GM23248 (cell line): ENCODE results near the gene MYOM1. TPM values are rescaled to one million over a fixed set of nuclear protein-coding genes. Genes with fewer than 3 reads are reported as not detected.

Source experiments
- DNase-seq: peaks from one replicate; pipeline ENCODE4 v3.0.0-alpha.2; 2015
- H2AFZ ChIP-seq: fragments of 200-600 bp; sonication (generic); 2 replicates; pipeline ENCODE4 v1.6.1; 2016; ENCODE audit warnings: antibody characterized with exemption
- H3F3A ChIP-seq: fragments of 200-600 bp; sonication (generic); 2 replicates; pipeline ENCODE4 v1.6.1; 2016; ENCODE audit warnings: mild to moderate bottlenecking, antibody characterized with exemption, mixed run types; ENCODE audit not compliant: insufficient read depth
- H3K27ac ChIP-seq: fragments of 200-600 bp; sonication (generic); 2 replicates; pipeline ENCODE4 v1.5.1; 2016; ENCODE audit warnings: mild to moderate bottlenecking
- H3K27me3 ChIP-seq: fragments of 200-600 bp; sonication (generic); replicated peaks from 2 replicates; pipeline ENCODE4 v1.6.1; 2016; ENCODE audit warnings: mild to moderate bottlenecking; ENCODE audit not compliant: insufficient read depth
- H3K36me3 ChIP-seq: fragments of 200-600 bp; sonication (generic); 2 replicates; pipeline ENCODE4 v1.6.1; 2016; ENCODE audit warnings: low read depth, mild to moderate bottlenecking
- H3K4me1 ChIP-seq: fragments of 200-600 bp; sonication (generic); 2 replicates; pipeline ENCODE4 v1.6.1; 2016; ENCODE audit warnings: mild to moderate bottlenecking; ENCODE audit not compliant: insufficient read depth
- H3K4me2 ChIP-seq: fragments of 200-600 bp; sonication (generic); one replicate; pipeline ENCODE4 v1.6.1; 2016; ENCODE audit warnings: mild to moderate bottlenecking; ENCODE audit not compliant: unreplicated experiment
- H3K4me3 ChIP-seq: fragments of 200-600 bp; sonication (generic); 2 replicates; pipeline ENCODE4 v1.5.1; 2016; ENCODE audit warnings: mild to moderate bottlenecking
- H3K79me2 ChIP-seq: fragments of 200-600 bp; sonication (generic); 2 replicates; pipeline ENCODE4 v1.6.1; 2016; ENCODE audit warnings: mild to moderate bottlenecking; ENCODE audit not compliant: insufficient read depth
- H3K9ac ChIP-seq: fragments of 200-600 bp; sonication (generic); 2 replicates; pipeline ENCODE4 v1.6.1; 2016; ENCODE audit warnings: mild to moderate bottlenecking
- H3K9me2 ChIP-seq: fragments of 200-600 bp; sonication (generic); 2 replicates; pipeline ENCODE4 v1.6.1; 2016; ENCODE audit warnings: mixed run types, mild to moderate bottlenecking, moderate library complexity; ENCODE audit not compliant: insufficient read depth
- H3K9me3 ChIP-seq: fragments of 200-600 bp; sonication (generic); one replicate; pipeline ENCODE4 v1.6.1; 2017; ENCODE audit warnings: low read depth
- H4K20me1 ChIP-seq: fragments of 200-600 bp; sonication (generic); 2 replicates; pipeline ENCODE4 v1.6.0; 2016; ENCODE audit not compliant: insufficient read depth
- EZH2 ChIP-seq: fragments of 200-600 bp; sonication (generic); IDR thresholded peaks from 2 replicates; pipeline ENCODE4 v1.6.1; 2018; ENCODE audit warnings: antibody characterized with exemption, mild to moderate bottlenecking; ENCODE audit not compliant: insufficient read depth, poor library complexity, severe bottlenecking
- EZH2phosphoT487 ChIP-seq: fragments of 200-600 bp; sonication (generic); IDR thresholded peaks from 2 replicates; pipeline ENCODE4 v1.6.1; 2018; ENCODE audit warnings: antibody characterized with exemption, moderate library complexity, mild to moderate bottlenecking, low read depth; ENCODE audit not compliant: insufficient read depth
- WGBS, 2 experiments: methylation state at CpG; one replicate each; pipeline ENCODE4 v1.1.6; 2015 to 2017; ENCODE audit warnings: low lambda C conversion rate in 2 of 2, low coverage in 1 of 2; ENCODE audit errors: missing lambda C conversion rate in 2 of 2; 5-methylcytosine and 5-hydroxymethylcytosine counted together
- in situ Hi-C: fragments of 300-500 bp; cut with MboI; formaldehyde crosslinking; loops from 2 replicates; pipeline ENCODE4 v1.15.0; 2020
- polyA plus RNA-seq: library from polyadenylated mRNA; unstranded; fragments of >200 nt; fragmentation: Nextera tagmentation; extraction: Ambion mirVana; gene quantifications from 2 replicates; pipeline ENCODE4 v1.2.1, GENCODE V29; 2016
- total RNA-seq: library from RNA; depleted of rRNA; stranded (reverse); fragments of >200 nt; shearing (Covaris generic); gene quantifications from 2 replicates; pipeline ENCODE4 v1.2.3, GENCODE V29; 2014

Gene MYOM1
- total and polyA plus RNA-seq, 2 experiments from 2014 or later, result 0.64 to 0.65 TPM

GRCh38 chr18:3162181-3162580, 57.6 kb downstream of the MYOM1 start:
- Histone ChIP-seq H3K9me2 (no peaks in the 10 kb centered on the region), H3K4me1 (no peaks in the 10 kb centered on the region), H3K9ac (no peak overlapping the region), H3K36me3 (no peaks in the 10 kb centered on the region), H3F3A (no peaks in the 10 kb centered on the region), H3K79me2 (no peaks in the 10 kb centered on the region), H3K9me3 (no peaks in the 10 kb centered on the region), H3K27me3 (no peaks in the 10 kb centered on the region), H3K4me2 (no peak overlapping the region), H3K4me3 (no peak overlapping the region), H4K20me1 (no peaks in the 10 kb centered on the region), H3K27ac (no peak overlapping the region), H2AFZ (no peak overlapping the region)
- WGBS, 2 experiments, result 78 to 87% methylated on average over 3 of the region's 3 CpGs
- TF ChIP-seq EZH2 (no peak), EZH2phosphoT487 (no peak)
- no peak for DNase-seq
- in situ Hi-C loops, result no loop called here

DNA sequence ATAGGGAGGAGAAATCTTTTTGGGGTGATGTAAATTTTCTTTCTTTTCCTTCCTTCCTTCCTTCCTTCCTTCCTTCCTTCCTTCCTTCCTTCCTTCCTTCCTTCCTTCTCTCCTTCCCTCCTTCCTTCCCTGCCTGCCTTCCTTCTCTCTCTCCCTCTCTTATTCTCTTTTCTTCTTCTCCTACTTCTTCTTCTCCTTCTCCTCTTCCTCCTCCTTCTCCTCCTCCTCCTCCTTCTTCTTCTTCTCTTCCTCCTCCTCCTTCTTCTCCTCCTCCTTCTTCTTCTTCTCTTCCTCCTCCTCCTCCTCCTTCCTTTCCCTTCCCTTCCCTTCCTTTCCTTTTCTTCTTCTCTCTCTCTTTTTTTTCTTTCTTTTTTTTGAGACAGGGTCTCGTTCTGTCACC, 59.9 kb downstream of the MYOM1 start:
- no peaks in the 10 kb centered on the region for H3F3A ChIP-seq

GRCh38 chr18:3157606-3158005, 62.2 kb downstream of the MYOM1 start:
- in situ Hi-C loops, result loop anchor here (5.0 to 10.0 kb wide), 2 partner anchors 80 to 223 kb away; no protein-coding TSS in a partner anchor
- 87% methylated on average over 2 of the region's 2 CpGs for WGBS, 2 experiments
- no peak overlapping the region for H3K9ac ChIP-seq
- no peak overlapping the region for H3K27ac ChIP-seq
- H3K4me1 ChIP-seq, result peaks cover 8% of the 10 kb centered on the region; the same call in 1 of the 2 replicates
- no peaks in the 10 kb centered on the region for H3K79me2 ChIP-seq
- no peaks in the 10 kb centered on the region for H3K27me3 ChIP-seq
- H3F3A ChIP-seq, result no peaks in the 10 kb centered on the region
- H3K36me3 ChIP-seq, result no peaks in the 10 kb centered on the region
- no peak overlapping the region for H3K4me2 ChIP-seq
- no peak overlapping the region for H2AFZ ChIP-seq
- H3K4me3 ChIP-seq, result no peak overlapping the region
- no peaks in the 10 kb centered on the region for H4K20me1 ChIP-seq
- no peak for TF ChIP-seq EZH2
- TF ChIP-seq EZH2phosphoT487, result no peak
- DNase-seq, result no peak
- H3K9me3 ChIP-seq, result no peaks in the 10 kb centered on the region
- no peaks in the 10 kb centered on the region for H3K9me2 ChIP-seq

More for the DNA sequence above, 59.9 kb downstream of the MYOM1 start:
- DNase-seq, result no peak
- Histone ChIP-seq H3K36me3 (no peaks in the 10 kb centered on the region), H3K4me1 (peaks cover 5% of the 10 kb centered on the region; the same call in 1 of the 2 replicates), H3K79me2 (no peaks in the 10 kb centered on the region), H2AFZ (no peak overlapping the region), H3K9me3 (no peaks in the 10 kb centered on the region), H4K20me1 (no peaks in the 10 kb centered on the region), H3K4me3 (no peak overlapping the region), H3K27me3 (no peaks in the 10 kb centered on the region), H3K27ac (no peak overlapping the region), H3K9ac (no peak overlapping the region), H3K4me2 (no peak overlapping the region), H3K9me2 (no peaks in the 10 kb centered on the region)
- WGBS, 2 experiments, result 53 to 62% methylated on average over 1 of the region's 1 CpG
- TF ChIP-seq EZH2phosphoT487, result no peak
- TF ChIP-seq EZH2, result no peak
- in situ Hi-C loops, result loop anchor here (5.0 to 10.0 kb wide), 2 partner anchors 77 to 225 kb away; no protein-coding TSS in a partner anchor

DNA sequence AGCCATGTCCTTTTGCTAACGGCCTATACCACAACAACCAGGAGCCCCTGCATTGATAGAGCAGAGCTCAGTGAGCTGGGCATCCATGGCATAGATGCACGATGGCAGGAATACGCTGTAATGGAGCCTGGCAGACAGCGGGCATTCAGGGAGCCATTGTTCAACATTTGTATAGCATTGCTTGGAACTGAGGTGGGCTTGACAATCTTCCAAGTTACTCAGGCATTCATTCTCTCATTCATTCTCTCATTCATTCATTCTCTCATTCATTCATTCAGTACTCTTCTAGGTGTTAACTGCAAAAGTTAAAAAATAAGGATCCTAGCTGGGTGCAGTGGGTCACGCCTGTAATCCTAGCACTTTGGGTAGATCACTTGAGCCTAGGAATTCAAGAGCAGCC, 62.7 kb downstream of the MYOM1 start:
- no peak for TF ChIP-seq EZH2
- no peak for TF ChIP-seq EZH2phosphoT487
- H3K36me3 ChIP-seq, result no peaks in the 10 kb centered on the region
- DNase-seq, result no peak
- WGBS, 2 experiments, result 91 to 92% methylated on average over 5 of the region's 5 CpGs
- no peaks in the 10 kb centered on the region for H3K9me3 ChIP-seq
- no peak overlapping the region for H3K27ac ChIP-seq
- H3K9ac ChIP-seq, result no peak overlapping the region
- no peaks in the 10 kb centered on the region for H3K27me3 ChIP-seq
- no peaks in the 10 kb centered on the region for H3K9me2 ChIP-seq
- H2AFZ ChIP-seq, result no peak overlapping the region
- H3K4me2 ChIP-seq, result no peak overlapping the region
- no peaks in the 10 kb centered on the region for H3K79me2 ChIP-seq
- no peaks in the 10 kb centered on the region for H3F3A ChIP-seq
- in situ Hi-C loops, result loop anchor here (5.0 to 10.0 kb wide), 2 partner anchors 80 to 222 kb away; no protein-coding TSS in a partner anchor
- no peak overlapping the region for H3K4me3 ChIP-seq
- H4K20me1 ChIP-seq, result no peaks in the 10 kb centered on the region
- H3K4me1 ChIP-seq, result peaks cover 8% of the 10 kb centered on the region; the same call in 1 of the 2 replicates
